HepG2 (cell line): ENCODE data around the gene PLEKHA8. TPM values are rescaled to one million over a fixed set of nuclear protein-coding genes. Genes with fewer than 3 reads are reported as not detected.

ENCODE experiments used
- ATAC-seq: fragments of 200-7000 bp; cut with Tn5 transposase; 3 replicates; pipeline ENCODE4 v1.9.1; 2020; ENCODE audit warnings: mild to moderate bottlenecking, moderate library complexity
- BruUV-seq: library from RNA; stranded (reverse); fragments of 400-500 nt; replicated peaks from 2 replicates; lab custom pipeline; 2021; lab: Mats Ljungman, UMichigan
- CTCF ChIA-PET: fragments of 300-600 bp; formaldehyde crosslinking; extraction: SDS; loops from one replicate; lab custom pipeline; 2021; ENCODE audit warnings: low total read pairs, inconsistent platforms, low intra/inter-chr PET ratio; lab: Yijun Ruan, JAX
- POLR2A ChIA-PET: fragments of 350-600 bp; sonication (Branson Sonifier 250); formaldehyde crosslinking; loops from one replicate; lab custom pipeline; 2020; ENCODE audit warnings: antibody characterized with exemption, inconsistent platforms; lab: Yijun Ruan, JAX
- DNase-seq: peaks from one replicate; pipeline ENCODE4 v3.0.0-alpha.2; 2015; ENCODE audit warnings: low spot score
- FAIRE-seq: peaks from 3 replicates; lab custom pipeline; 2011; peaks lifted over from hg19 to GRCh38; lab: Jason Lieb, UNC
- H2AFZ ChIP-seq: one replicate; pipeline ENCODE4 v1.6.1; 2011; ENCODE audit warnings: low read length, inconsistent platforms
- H3K27ac ChIP-seq: fragments of 300-600 bp; 3 replicates; pipeline ENCODE4 v1.8.0; 2011; ENCODE audit warnings: mixed run types, mild to moderate bottlenecking, mixed read lengths, low read length, inconsistent platforms; ENCODE audit not compliant: insufficient read depth; ENCODE audit errors: extremely low read length
- H3K27me3 ChIP-seq, 2 experiments: fragments of 200-600 bp in 1 of 2; 2 replicates in 1 of 2; 3 replicates in 1 of 2; pipeline versions ENCODE4 v1.6.0 to v1.8.0; 2011; ENCODE audit warnings: low read length in 2 of 2, mild to moderate bottlenecking in 2 of 2, moderate library complexity in 2 of 2, inconsistent platforms in 1 of 2; ENCODE audit not compliant: insufficient read depth in 2 of 2, control insufficient read depth in 1 of 2
- H3K36me3 ChIP-seq, 2 experiments: fragments of 200-600 bp in 1 of 2; replicated peaks in 1 of 2; 2 replicates in 1 of 2; 3 replicates in 1 of 2; pipeline versions ENCODE4 v1.5.1 to v1.8.0; 2011; ENCODE audit warnings: low read length in 2 of 2, inconsistent platforms in 1 of 2; ENCODE audit not compliant: insufficient read depth in 2 of 2, control insufficient read depth in 1 of 2
- H3K4me1 ChIP-seq: 2 replicates; pipeline ENCODE4 v1.5.1; 2012; ENCODE audit warnings: low read length, inconsistent platforms; ENCODE audit not compliant: insufficient read depth
- H3K4me2 ChIP-seq: 2 replicates; pipeline ENCODE4 v1.6.0; 2011; ENCODE audit warnings: low read depth, low read length, inconsistent platforms
- H3K4me3 ChIP-seq, 3 experiments: fragments of 200-600 bp in 1 of 3; sonication (generic), shearing (Covaris generic) in 1 of 3; replicated peaks in 1 of 3; 2 replicates each; pipeline ENCODE4 v1.5.1; 2011 to 2016; ENCODE audit warnings: low read length in 3 of 3, inconsistent platforms in 2 of 3, low read depth in 2 of 3, mild to moderate bottlenecking in 2 of 3, control low read depth in 1 of 3, mixed read lengths in 1 of 3; ENCODE audit not compliant: insufficient read depth in 1 of 3
- H3K79me2 ChIP-seq: one replicate; pipeline ENCODE4 v1.6.1; 2011; ENCODE audit warnings: low read length, inconsistent platforms; ENCODE audit not compliant: insufficient read depth
- H3K9ac ChIP-seq: 2 replicates; pipeline ENCODE4 v1.6.0; 2011; ENCODE audit warnings: mild to moderate bottlenecking, low read depth, low read length, inconsistent platforms; ENCODE audit not compliant: insufficient read depth
- H3K9me3 ChIP-seq: 2 replicates; pipeline ENCODE4 v1.5.1; 2012; ENCODE audit warnings: mild to moderate bottlenecking, low read length
- H4K20me1 ChIP-seq: 2 replicates; pipeline ENCODE4 v1.6.0; 2011; ENCODE audit warnings: inconsistent platforms, mild to moderate bottlenecking, low read length, moderate library complexity; ENCODE audit not compliant: insufficient read depth
- ARHGAP35 ChIP-seq: sonication (generic); formaldehyde crosslinking; IDR thresholded peaks from 2 replicates; pipeline ENCODE4 v1.9.0; 2022; ENCODE audit warnings: mild to moderate bottlenecking, inconsistent platforms, moderate library complexity, missing genetic modification reagents, borderline replicate concordance
- BCL6 ChIP-seq: IDR thresholded peaks from 2 replicates; pipeline ENCODE4 v1.6.1; 2016; ENCODE audit warnings: missing genetic modification reagents, missing compliant biosample characterization
- BRF2 ChIP-seq: sonication (generic); formaldehyde crosslinking; IDR thresholded peaks from 2 replicates; pipeline ENCODE4 v1.8.1; 2022; ENCODE audit warnings: mild to moderate bottlenecking, missing genetic modification reagents
- CERS6 ChIP-seq: sonication (generic); formaldehyde crosslinking; IDR thresholded peaks from 2 replicates; pipeline ENCODE4 v1.5.0; 2020; ENCODE audit warnings: missing genetic modification reagents
- FOXP1 ChIP-seq, 2 experiments: fragments of 450-650 bp in 1 of 2; IDR thresholded peaks; 2 replicates each; pipeline ENCODE4 v1.6.1; 2017 to 2018; ENCODE audit warnings: antibody characterized with exemption in 1 of 2
- JARID2 ChIP-seq: sonication (generic); formaldehyde crosslinking; IDR thresholded peaks from 2 replicates; pipeline ENCODE4 v1.8.1; 2023; ENCODE audit warnings: missing genetic modification reagents, inconsistent platforms; ENCODE audit not compliant: insufficient replicate concordance
- KLF13 ChIP-seq: sonication (generic); formaldehyde crosslinking; IDR thresholded peaks from 2 replicates; pipeline ENCODE4 v1.4.0; 2020; ENCODE audit warnings: mild to moderate bottlenecking, missing genetic modification reagents
- MTF2 ChIP-seq: sonication (generic); formaldehyde crosslinking; IDR thresholded peaks from 2 replicates; pipeline ENCODE4 v1.5.0; 2020; ENCODE audit warnings: missing genetic modification reagents, borderline replicate concordance
- NR3C1 ChIP-seq: sonication (generic); formaldehyde crosslinking; IDR thresholded peaks from 2 replicates; pipeline ENCODE4 v1.4.0; 2020; ENCODE audit warnings: missing genetic modification reagents
- POLR2G ChIP-seq: fragments of 200-400 bp; formaldehyde crosslinking; IDR thresholded peaks from 2 replicates; pipeline ENCODE4 v1.6.1; 2018; ENCODE audit warnings: mild to moderate bottlenecking, low read depth, low read length, moderate library complexity
- TFDP2 ChIP-seq: sonication (generic); formaldehyde crosslinking; IDR thresholded peaks from 2 replicates; pipeline ENCODE4 v1.4.0; 2020; ENCODE audit warnings: missing genetic modification reagents
- TRIM24 ChIP-seq: sonication (generic); formaldehyde crosslinking; IDR thresholded peaks from 2 replicates; pipeline ENCODE4 v1.8.0; 2022; ENCODE audit warnings: mild to moderate bottlenecking, missing genetic modification reagents
- ZBTB7A ChIP-seq: sonication (generic); formaldehyde crosslinking; IDR thresholded peaks from 2 replicates; pipeline ENCODE4 v1.8.0; 2022; ENCODE audit warnings: mild to moderate bottlenecking, missing genetic modification reagents
- ZIK1 ChIP-seq: sonication (generic); formaldehyde crosslinking; IDR thresholded peaks from 2 replicates; pipeline ENCODE4 v1.5.0; 2020; ENCODE audit warnings: mild to moderate bottlenecking, low read depth, missing genetic modification reagents, borderline replicate concordance
- ZNF224 ChIP-seq: sonication (generic); formaldehyde crosslinking; IDR thresholded peaks from 2 replicates; pipeline ENCODE4 v1.5.0; 2020; ENCODE audit warnings: mild to moderate bottlenecking, missing genetic modification reagents
- ZNF557 ChIP-seq: sonication (generic); formaldehyde crosslinking; IDR thresholded peaks from 2 replicates; pipeline ENCODE4 v1.4.0; 2020; ENCODE audit warnings: missing genetic modification reagents
- ZNF563 ChIP-seq: sonication (generic); formaldehyde crosslinking; IDR thresholded peaks from 2 replicates; pipeline ENCODE4 v1.8.0; 2022; ENCODE audit warnings: mild to moderate bottlenecking, moderate library complexity, missing genetic modification reagents
- ZNF569 ChIP-seq: sonication (generic); formaldehyde crosslinking; IDR thresholded peaks from 2 replicates; pipeline ENCODE4 v1.5.0; 2020; ENCODE audit warnings: mild to moderate bottlenecking, missing genetic modification reagents, moderate library complexity, borderline replicate concordance
- ZNF598 ChIP-seq: sonication (generic); formaldehyde crosslinking; IDR thresholded peaks from 2 replicates; pipeline ENCODE4 v1.5.1; 2020; ENCODE audit warnings: mild to moderate bottlenecking, missing genetic modification reagents, borderline replicate concordance
- ZNF672 ChIP-seq: sonication (generic); formaldehyde crosslinking; IDR thresholded peaks from 2 replicates; pipeline ENCODE4 v1.8.1; 2022; ENCODE audit warnings: missing genetic modification reagents
- WGBS: methylation state at CpG from one replicate; pipeline ENCODE4 v1.1.6; 2017; ENCODE audit warnings: low lambda C conversion rate; 5-methylcytosine and 5-hydroxymethylcytosine counted together
- in situ Hi-C: cut with HindIII; loops from 2 replicates; pipeline ENCODE4 v1.10.0; 2017; ENCODE audit warnings: low pct_unique_long_range_greater_than_20kb; ENCODE audit not compliant: extremely low pct_ligation_motif_present
- intact Hi-C: fragments of 100-400 bp; cut with micrococcal nuclease; formaldehyde crosslinking; loops from one replicate; pipeline ENCODE4 v1.10.0; 2022; ENCODE audit not compliant: unreplicated experiment
- polyA plus RNA-seq, 8 experiments: library from polyadenylated mRNA; depleted of rRNA in 3 of 8; stranded (reverse) in 7 of 8; unstranded in 1 of 8; fragments of >200 nt; fragmentation: Illumina TruSeq in 4 of 8; extraction: Trizol in 4 of 8; gene quantifications; 2 replicates each; pipeline versions ENCODE4 v1.2.1 to v1.2.3, GENCODE V29; 2011 to 2016; ENCODE audit warnings: low read depth in 4 of 8, missing spikeins in 1 of 8, mixed read lengths in 1 of 8; ENCODE audit not compliant: insufficient read depth in 1 of 8
- total RNA-seq, 5 experiments: library from RNA; depleted of rRNA; stranded (reverse); fragments of >200 nt; fragmentation: Illumina TruSeq; extraction: Trizol; gene quantifications; 2 replicates each; pipeline ENCODE4 v1.2.3, GENCODE V29; 2016; ENCODE audit warnings: low read depth in 1 of 5

PLEKHA8 gene
- total and polyA plus RNA-seq, 2 of the 13 experiments (the other 11 are each of a cell fraction or from before 2014, with no cell fraction given): 12.5 to 26.4 TPM

- BruUV-seq: no TSS peak
- Histone ChIP-seq H3K27me3 (no peaks in the 10 kb centered on the region; a peak in 1 of 5 replicates), H3K4me3 (no peak overlapping the region), H4K20me1 (no peaks in the 10 kb centered on the region), H3K4me1 (peaks cover 20% of the 10 kb centered on the region), H3K27ac (no peak overlapping the region), H3K36me3 (no peaks in the 10 kb centered on the region), H2AFZ (no peak overlapping the region), H3K9ac (no peak overlapping the region), H3K9me3 (no peaks in the 10 kb centered on the region), H3K4me2 (no peak overlapping the region), H3K79me2 (no peaks in the 10 kb centered on the region)
- over 99% methylated on average over 3 of the region's 3 CpGs for WGBS
- FAIRE-seq (no peak), ATAC-seq (no peak), DNase-seq (no peak)
- TF ChIP-seq ZNF224 (CRISPR knock-in tag): no peak
- no peak for TF ChIP-seq CERS6 (CRISPR knock-in tag)
- no peak for TF ChIP-seq ZIK1
- TF ChIP-seq JARID2 (CRISPR knock-in tag): no peak
- no peak for TF ChIP-seq NR3C1 (CRISPR knock-in tag)
- TF ChIP-seq ZNF569 (CRISPR knock-in tag): no peak
- no peak for TF ChIP-seq BRF2 (CRISPR knock-in tag)
- no peak for TF ChIP-seq ZBTB7A
- TF ChIP-seq MTF2 (CRISPR knock-in tag): no peak
- no peak for TF ChIP-seq ZNF672 (CRISPR knock-in tag)
- no peak for TF ChIP-seq TFDP2 (CRISPR knock-in tag)
- no peak for TF ChIP-seq BCL6 (CRISPR knock-in tag)
- TF ChIP-seq POLR2G: no peak
- TF ChIP-seq KLF13 (CRISPR knock-in tag): no peak
- TF ChIP-seq TRIM24 (CRISPR knock-in tag): no peak
- TF ChIP-seq FOXP1 (IDR thresholded peaks at IDR 0.05): no peak
- no peak for TF ChIP-seq FOXP1 (CRISPR knock-in tag; IDR thresholded peaks at IDR 0.05)
- no peak for TF ChIP-seq ARHGAP35 (CRISPR knock-in tag)
- no peak for TF ChIP-seq ZNF598 (CRISPR knock-in tag)
- no peak for TF ChIP-seq ZNF557 (CRISPR knock-in tag)
- TF ChIP-seq ZNF563 (CRISPR knock-in tag): no peak
- POLR2A ChIA-PET: no interaction called here
- in situ Hi-C loops (no loop called here), intact Hi-C loops (no loop called here)
- CTCF ChIA-PET: no interaction called here
These were observed 112.2 kb downstream of the PLEKHA8 start for GRCh38 chr7:30140456-30140855.
